SIG-M5 treated with dmso at 0.1 percent for 504 hours (cell line): ENCODE results near the gene CFAP410.
A peak's percentile ranks its signal among the peaks of the same experiment; 100 is the strongest.

Experiments
- DNase-seq: peaks from one replicate; lab custom pipeline; 2025; ENCODE audit not compliant: unreplicated experiment; lab: John Stamatoyannopoulos, UW

Gene CFAP410

DNA sequence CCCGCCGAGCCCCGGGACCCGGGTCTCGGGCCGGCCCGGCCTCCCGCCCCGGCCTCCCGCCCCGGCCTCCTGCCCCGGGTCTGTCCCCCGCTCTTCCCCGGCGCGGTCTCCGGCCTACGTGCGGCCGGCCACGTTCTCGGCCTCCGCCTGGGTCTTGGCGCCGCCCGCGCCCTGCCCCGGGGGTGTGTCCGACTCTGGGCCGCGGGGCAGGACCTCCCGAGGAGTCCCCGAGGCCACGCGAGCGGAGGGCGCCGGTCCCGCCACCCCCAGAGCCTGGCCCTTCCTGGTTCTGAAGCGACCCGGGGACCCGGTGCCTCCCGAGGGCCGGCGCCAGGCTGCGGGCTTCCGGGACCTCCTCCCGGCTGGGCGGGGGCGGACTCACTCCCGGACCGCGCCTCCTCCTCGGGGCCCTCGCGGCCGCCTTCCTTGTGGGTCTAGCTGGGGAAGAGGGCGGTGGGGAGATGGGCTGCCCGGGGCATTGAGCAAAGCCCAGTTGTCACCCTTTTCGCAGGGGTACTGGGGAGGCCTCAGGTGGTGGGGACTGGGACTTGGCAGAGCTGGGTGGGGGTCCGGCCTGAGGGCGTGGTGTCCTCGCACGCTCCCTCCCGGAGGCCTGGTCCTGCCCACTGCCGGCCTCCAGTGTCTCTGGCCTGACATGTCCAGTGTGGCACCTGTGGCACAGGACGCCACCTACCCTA is 38.8 kb downstream of the CFAP410 start:
- DNase-seq, result peak; percentile 47

DNA sequence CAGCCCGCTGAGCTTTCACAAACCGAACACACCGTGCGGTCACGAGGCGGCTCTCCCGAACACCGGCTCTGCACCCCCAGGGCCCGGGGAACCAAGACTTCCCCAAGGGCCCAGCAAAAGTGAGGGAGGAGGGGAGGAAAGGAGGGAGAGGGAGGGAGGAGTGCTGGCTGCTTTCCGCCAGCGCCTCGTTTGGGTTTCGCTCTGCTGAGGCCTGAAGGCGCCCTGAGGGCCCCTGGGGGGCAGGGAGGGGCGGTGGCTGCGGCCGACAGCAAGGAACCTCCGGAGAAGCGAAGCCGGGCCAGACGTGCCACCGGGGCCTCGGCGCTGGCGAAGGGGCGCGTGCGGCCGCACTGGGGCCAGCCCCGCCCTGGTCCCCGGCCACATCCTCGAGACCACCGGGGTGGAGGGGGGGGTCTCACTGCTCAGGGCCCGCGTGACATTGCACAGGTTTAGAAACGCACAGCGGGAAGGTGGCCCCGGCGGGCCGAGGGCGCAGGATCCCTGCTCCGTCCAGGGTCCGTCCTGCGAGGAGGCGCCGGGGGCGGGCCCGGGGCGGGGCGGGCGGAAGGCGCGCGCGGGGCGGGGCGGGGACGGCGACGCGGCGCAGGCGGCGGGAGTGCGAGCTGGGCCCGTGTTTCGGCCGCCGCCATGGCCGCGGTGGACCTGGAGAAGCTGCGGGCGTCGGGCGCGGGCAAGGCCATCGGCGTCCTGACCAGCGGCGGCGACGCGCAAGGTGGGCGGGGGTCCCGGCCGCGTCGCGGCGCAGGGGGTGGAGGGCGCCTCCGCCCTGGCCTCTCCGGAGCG is 39.5 kb downstream of the CFAP410 start, which contains the start of gene PFKL:
TSS of gene PFKL (plus strand) at position 596 of the 804 bp plus-strand sequence. CDS start at position 649, 53 bp downstream.
- DNase-seq, result peak; percentile 88

DNA sequence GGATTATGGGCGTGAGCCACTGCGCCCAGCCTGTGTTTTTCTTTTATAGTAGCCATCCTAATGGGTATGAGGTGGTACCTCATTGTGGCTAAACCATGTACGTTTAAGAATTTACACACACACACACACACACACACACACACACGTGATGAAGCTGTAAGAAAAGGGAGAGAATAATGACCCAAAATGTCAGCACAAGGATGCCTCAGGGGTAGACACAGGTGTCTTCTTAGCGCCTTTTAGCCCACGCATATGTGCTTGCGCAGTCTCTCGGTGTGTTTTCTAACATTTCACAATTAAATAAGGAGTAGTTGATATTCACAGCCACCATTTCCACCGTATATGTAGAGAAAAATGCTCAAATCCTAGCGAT is 40.1 kb downstream of the CFAP410 start:
- peak; percentile 75 for DNase-seq

DNA sequence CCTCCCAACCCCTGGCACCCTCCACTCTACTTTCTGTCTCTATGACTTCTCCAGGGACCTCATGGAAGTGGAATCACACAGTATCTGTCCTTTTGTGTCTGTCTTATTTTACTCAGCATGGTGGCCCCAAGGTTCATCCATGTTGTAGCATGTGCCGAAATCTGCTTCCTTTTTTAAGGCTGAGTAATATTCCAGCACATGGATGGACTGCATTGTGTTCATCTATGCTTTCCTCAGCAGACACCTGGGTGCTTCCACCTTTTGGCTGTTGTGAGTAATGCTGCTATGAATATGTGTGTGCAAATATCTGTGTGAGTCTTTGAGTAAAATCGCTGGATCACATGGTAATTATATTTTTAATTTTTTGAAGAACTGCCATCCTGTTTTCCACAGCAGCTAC is 40.9 kb downstream of the CFAP410 start:
- no peak for DNase-seq

DNA sequence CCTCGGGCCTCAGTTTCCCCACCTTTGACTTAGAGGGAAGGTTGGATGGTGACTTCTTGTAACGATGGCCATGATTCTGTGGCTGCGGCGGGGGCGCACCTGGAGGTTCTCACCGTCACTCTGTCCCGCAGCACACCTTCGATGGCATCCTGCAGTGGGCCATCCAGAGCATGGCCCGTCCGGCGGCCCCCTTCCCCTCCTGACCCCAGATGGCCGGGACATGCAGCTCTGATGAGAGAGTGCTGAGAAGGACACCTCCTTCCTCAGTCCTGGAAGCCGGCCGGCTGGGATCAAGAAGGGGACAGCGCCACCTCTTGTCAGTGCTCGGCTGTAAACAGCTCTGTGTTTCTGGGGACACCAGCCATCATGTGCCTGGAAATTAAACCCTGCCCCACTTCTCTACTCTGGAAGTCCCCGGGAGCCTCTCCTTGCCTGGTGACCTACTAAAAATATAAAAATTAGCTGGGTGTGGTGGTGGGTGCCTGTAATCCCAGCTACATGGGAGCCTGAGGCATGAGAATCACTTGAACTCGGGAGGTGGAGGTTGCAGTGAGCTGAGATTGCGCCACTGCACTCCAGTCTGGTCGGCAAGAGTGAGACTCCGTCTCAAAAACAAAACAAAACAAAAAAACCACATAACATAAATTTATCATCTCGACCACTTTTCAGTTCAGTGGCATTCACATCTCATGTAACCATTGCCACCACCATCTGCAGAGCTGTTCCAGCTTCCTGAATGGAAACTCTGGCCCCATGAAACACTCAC is 41.5 kb downstream of the CFAP410 start:
- peak; percentile 86 for DNase-seq

DNA sequence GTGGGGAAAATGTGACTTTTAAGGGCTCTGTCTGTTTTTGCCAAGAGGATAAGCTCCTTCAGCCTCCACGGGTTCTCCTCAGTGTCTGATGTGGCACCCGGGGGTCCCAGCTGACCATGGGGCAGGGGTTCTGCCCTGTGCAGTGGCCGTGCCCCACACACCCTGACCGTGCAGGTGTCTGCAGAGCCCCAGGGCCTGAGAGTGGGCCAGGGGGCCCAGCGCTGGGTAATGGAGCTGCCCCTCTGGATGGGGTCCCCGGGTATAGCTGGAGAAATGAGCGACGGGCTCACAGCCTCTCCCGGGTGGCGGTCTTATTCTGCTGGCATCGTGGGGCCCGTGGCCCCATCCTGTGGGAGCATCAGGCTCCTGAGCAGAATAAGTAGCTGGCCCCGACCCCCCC is 42.3 kb downstream of the CFAP410 start:
- DNase-seq, result no peak

DNA sequence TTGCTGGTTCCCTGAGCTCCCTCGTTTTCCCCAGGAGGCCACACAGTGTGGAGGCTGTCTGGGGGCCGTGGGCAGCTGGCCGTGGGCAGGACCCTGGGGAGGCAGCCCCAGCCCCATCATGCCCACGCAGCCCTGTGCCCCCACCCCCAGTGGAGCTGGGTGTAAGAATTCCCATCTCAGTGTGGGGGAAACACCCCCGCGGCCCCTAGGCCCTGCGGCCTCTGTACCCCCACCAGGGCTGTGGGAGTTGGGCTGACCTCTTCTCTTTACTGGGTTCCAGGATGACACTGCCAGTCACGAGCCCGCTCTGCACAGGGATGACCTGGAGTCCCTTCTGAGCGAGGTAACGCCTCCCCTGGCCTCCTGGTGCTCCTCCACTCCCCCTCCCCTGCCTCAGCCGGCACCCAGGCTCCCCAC is 43.1 kb downstream of the CFAP410 start:
- no peak for DNase-seq

DNA sequence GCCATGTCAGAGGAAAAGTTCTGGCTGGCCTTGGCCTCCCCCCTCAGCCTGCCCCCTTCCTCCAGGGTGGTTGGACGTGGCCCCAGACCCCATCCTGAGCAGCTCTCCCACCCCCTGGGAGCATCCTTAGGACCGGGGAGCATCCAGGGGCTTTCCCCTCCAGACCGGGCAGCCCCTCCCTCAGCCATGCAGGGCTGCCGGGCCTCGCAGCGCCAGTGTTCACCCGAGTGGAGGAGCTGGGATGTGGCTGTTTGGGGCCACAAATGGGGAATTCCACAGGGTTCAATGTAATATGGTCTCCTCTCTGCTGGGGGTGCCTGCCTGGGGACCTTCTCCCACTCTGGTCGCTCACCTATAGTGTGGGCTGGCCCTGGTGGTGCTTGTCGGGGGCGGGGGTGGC is 43.5 kb downstream of the CFAP410 start:
- DNase-seq, result no peak

DNA sequence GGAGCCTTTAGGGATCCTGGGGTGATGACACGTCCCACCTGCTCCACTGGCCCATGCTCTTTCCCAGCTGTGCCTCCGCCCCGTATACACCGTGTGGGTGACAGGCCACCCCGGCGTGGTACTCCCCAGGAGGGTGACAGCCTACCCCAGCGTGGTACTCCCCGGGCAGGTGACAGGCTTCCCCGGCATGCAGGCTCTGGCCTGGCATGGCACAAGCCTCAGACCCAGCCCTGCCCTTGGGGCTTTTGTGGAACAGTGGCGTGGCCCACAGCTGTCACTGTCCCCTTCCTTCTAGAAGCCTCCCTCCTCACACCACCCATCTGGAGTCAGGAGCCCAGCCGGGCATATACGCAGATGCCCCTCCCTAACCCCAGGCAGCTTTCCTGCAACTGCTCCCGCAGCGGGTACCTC is 44.0 kb downstream of the CFAP410 start:
- no peak for DNase-seq

DNA sequence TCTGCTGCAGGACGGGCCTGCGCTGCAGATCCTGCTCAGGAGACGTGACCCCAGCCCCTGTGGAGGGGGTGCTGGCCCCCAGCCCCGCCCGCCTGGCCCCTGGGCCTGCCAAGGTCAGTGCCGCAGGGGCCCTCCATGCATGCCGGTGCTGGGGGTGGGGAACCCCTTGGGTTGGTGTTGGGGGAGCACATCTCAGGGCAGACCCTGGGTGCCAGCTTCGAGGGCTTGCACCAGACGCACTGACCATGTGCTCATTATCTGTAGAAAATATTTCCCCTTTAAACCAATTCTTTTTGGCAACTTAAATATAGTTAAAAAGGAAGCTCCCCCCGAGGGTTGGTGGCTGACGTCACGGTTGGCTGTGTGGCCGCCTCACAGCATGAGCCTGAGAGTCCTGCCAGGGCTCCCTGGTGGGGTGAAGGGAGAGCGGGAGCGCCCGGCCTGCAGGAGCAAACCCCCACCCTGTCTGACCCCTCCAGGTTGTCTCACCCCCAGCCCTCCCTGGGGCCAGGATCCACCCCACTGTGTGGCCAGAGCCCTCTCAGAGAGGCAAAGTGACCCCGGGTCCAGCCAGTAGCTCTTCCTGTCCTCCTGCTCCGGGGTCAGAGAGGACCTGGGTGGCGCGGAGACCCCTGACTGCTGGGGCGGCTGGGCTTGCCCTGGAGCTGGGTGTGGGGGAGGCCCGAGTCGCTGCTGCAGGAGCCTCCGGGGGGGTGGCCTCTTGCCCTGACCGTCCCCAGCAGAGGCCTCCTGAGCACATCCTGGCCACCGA is 44.6 kb downstream of the CFAP410 start:
- peak; percentile 32 for DNase-seq

DNA sequence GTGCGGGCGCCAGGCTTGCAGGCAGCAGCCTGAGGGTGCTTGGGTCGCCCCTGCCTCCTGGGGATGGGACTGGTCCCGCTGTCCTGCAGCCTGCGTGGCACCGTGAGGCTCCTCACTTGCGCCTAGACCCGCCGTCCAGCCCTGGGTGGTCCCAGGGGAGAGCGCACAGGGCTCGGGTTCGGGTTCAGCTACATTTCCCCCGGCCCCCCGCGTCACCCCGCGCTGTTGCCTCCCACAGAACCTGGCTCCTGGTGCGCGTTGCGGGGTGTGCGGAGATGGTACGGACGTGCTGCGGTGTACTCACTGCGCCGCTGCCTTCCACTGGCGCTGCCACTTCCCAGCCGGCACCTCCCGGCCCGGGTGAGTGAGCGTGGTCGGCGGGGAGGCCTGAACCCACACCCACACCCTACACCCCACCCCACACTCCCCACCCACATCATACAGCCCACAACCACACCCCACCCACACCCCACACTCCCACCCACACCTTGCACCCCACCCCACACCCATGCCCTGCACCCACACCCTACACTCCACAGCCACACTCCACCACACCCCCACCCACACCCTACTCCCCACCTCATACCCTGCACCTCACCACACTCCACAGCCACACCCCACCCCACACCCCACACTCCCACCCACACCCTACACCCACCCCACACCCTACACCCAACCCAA is 45.5 kb downstream of the CFAP410 start:
- DNase-seq, result no peak

DNA sequence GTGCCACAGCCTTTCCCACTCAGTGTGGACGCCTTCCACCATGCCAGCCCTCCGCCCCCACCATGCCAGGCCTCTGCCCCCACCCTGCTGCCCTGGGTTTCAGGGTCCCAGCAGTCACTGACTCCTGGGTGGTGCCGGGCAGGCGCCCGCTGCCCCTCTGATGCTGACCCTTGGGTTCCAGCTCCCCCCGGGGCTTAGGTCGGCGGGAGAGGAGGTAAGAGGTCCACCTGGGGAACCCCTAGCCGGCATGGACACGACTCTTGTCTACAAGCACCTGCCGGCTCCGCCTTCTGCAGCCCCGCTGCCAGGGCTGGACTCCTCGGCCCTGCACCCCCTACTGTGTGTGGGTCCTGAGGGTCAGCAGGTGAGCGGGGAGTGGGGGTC is 46.4 kb downstream of the CFAP410 start:
- DNase-seq, result no peak

DNA sequence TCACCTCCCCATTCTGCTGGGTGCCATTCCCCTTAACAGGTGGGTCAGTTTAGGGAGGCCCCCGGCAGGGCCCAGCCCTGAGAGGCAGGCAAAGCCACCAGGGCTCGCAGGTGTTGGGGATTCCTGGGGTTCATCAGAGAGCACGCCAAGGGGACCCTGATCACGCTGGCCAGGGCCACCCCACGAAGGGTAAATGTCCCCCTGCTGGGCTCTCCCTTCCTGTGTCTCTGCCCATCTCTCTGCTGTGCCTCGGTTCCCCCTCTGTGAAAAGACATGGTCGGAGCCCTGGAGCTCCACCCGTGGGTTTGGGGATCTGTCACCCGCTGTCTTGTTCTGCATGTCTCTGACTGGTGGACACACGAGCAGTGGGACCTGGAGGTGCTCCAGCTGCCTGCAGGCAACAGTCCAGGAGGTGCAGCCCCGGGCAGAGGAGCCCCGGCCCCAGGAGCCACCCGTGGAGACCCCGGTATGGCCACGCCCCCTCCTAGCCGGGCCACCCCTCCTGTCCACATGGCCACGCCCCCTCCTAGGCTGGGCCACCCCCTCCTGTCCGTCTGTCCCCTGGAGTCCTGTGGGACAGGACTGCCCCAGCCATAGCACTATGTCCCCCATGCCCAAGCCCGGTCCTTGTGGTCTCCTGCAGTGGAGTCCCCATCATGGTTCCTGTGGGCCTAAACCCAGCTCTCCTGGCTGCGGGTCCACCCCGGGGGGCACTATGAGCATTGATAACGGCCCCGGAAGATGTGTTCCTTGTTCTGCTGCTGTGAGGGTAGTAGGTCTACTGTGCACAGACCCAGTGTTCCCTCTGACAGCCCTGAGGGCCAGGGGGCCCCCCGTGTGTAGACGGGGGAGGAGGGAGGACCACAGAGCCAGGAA is 47.0 kb downstream of the CFAP410 start:
- DNase-seq, result no peak

DNA sequence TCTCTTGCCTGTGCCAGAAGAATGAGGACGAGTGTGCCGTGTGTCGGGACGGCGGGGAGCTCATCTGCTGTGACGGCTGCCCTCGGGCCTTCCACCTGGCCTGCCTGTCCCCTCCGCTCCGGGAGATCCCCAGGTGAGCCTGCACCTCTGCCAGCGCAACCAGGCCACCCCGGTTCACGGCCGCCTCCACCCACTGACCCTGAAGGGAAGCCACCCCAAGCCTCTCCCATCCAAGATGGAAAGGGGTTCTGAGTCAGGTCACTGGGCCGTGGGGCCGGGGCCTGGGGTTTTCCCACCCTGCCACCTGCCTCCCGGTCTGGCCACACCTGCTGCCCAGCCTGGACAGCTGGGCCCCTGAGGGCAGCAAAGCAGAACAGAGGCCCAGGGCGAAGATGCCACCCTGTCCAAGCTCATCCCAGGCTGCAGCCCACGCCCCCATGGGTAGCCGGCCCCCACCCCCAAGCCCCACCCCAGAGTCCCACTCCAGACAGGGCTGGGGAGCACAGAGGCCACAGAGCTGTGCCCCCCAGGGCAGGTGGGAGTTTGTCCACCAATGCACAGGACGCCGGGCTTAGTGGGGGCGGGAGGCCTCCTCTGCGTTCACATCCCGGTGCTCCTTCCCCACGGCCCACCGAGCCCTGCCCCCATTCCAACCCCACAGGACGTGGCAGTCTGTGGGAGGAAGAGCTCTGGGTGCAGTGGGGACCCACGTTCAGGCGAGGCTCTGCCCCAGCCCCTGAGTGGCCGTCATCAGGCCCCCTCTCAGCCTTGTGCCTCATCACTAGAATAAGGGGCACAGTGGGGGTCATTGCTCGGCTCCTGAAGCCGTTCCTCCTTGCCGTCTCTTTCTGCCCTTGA is 47.9 kb downstream of the CFAP410 start:
- no peak for DNase-seq

DNA sequence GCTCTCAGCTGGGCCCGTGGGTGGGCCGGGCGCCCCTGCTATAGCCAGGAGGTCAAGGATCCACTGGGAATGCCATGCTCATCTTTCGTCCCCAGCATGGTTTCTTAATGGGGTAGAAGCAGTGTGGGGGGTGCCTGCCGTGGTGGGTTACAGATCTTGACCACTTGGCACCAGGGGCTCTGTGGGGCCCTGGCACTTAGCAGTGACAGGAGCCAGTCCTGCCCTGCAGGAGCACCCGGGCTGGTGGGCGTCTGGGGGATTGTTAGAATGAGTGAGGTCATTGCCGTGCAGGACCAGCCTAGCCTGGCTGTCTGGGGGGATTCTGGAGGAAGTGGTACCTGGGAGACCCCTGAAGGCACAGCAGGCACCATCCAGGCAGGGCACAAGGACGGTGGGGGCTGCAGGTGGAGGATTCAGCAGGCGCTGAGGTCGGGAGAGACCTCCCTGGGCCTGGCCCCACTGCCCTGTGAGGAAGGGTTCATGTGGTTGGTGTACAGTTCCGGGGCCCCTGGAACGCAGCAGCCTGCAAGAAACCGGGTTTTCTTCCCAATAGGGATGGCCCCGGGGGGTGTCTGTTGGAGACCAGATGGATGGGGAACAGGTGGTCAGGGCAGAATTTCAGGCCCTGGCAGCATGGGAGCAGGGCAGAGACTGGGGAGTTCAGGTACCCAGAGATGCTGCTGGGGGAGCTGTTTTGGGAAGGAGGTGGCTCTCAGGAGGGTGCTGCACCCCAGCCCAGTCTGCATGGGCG is 48.7 kb downstream of the CFAP410 start:
- DNase-seq, result no peak

DNA sequence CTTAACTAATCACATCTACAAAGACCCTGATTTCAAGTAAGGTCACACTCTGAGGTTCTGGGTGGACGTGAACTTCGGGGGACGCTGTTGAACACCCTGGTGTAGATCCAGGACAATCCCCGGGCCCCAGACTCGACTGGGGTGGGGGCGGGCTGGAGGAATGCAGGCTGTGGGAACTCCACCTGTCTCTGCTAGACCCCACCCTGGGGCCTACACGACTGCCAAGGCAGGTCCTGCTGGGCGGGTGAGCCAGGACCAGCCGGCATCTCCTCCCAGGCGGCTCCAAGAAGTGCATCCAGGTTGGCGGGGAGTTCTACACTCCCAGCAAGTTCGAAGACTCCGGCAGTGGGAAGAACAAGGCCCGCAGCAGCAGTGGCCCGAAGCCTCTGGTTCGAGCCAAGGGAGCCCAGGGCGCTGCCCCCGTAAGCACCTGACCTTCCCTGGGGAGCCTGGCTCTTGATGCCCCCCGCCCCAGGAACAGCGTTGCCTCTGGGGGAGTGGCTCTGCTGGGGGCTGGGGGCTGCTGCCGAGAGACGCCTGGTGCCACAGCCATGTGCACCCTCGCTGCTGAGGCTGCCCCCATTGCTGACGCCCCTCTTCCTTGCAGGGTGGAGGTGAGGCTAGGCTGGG is 49.7 kb downstream of the CFAP410 start:
- no peak for DNase-seq
